ENCODE measurements around the gene PRRC1. TPM values are rescaled to one million over a fixed set of nuclear protein-coding genes. Genes with fewer than 3 reads are reported as not detected.
A peak's percentile ranks its signal among the peaks of the same experiment; 100 is the strongest.
"Not testable (repeated sequence)": the region's sequence is repeated elsewhere in the genome, so short reads cannot be mapped to it uniquely, and the experiment has no call there.

The PRRC1 gene
- total and polyA plus RNA-seq, 2 experiments from 2014 or later: 31.9 to 33.9 TPM

GRCh38 chr5:127521138-127521770 lies 3.8 kb downstream of the PRRC1 start:
- peaks cover 12% of the 10 kb centered on the region for H3K4me1 ChIP-seq (ENCODE audit: low read depth)
- H3K27ac ChIP-seq: no peak overlapping the region
- no peaks in the 10 kb centered on the region for H3K27me3 ChIP-seq
- DNase-seq (ENCODE audit: low read depth in 1 of 2, low spot score in 1 of 2): no peak
- H3K4me3 ChIP-seq: no peak overlapping the region
- TF ChIP-seq CTCF (IDR thresholded peaks at IDR 0.05; ENCODE audit: low read depth, low read length): no peak
- H3K9me3 ChIP-seq (ENCODE audit: low read depth): no peaks in the 10 kb centered on the region
- peaks cover 29% of the 10 kb centered on the region for H3K36me3 ChIP-seq

GRCh38 chr5:127525181-127525580 lies 7.7 kb downstream of the PRRC1 start:
- Histone ChIP-seq H3K27me3 (no peaks in the 10 kb centered on the region), H3K9me3 (ENCODE audit: low read depth) (no peaks in the 10 kb centered on the region), H3K27ac (no peak overlapping the region), H3K4me1 (ENCODE audit: low read depth) (no peaks in the 10 kb centered on the region), H3K36me3 (peaks cover 42% of the 10 kb centered on the region), H3K4me3 (no peak overlapping the region)
- TF ChIP-seq CTCF (IDR thresholded peaks at IDR 0.05; ENCODE audit: low read depth, low read length): no peak
- DNase-seq (ENCODE audit: low read depth in 1 of 2, low spot score in 1 of 2): no peak

- no peak for TF ChIP-seq CTCF (IDR thresholded peaks at IDR 0.05; ENCODE audit: low read depth, low read length)
- Histone ChIP-seq H3K4me1 (ENCODE audit: low read depth) (no peaks in the 10 kb centered on the region), H3K36me3 (peaks cover 61% of the 10 kb centered on the region), H3K27me3 (no peaks in the 10 kb centered on the region), H3K9me3 (ENCODE audit: low read depth) (no peaks in the 10 kb centered on the region), H3K4me3 (no peak overlapping the region), H3K27ac (no peak overlapping the region)
- no peak for DNase-seq (ENCODE audit: low read depth in 1 of 2, low spot score in 1 of 2)
Observed at GRCh38 chr5:127529904-127530682, 12.7 kb downstream of the PRRC1 start.

GRCh38 chr5:127536687-127537086 lies 19.2 kb downstream of the PRRC1 start:
- Histone ChIP-seq H3K27ac (no peak overlapping the region), H3K4me1 (ENCODE audit: low read depth) (no peaks in the 10 kb centered on the region), H3K9me3 (ENCODE audit: low read depth) (peaks cover 2% of the 10 kb centered on the region), H3K36me3 (peaks cover 74% of the 10 kb centered on the region), H3K4me3 (no peak overlapping the region), H3K27me3 (no peaks in the 10 kb centered on the region)
- TF ChIP-seq CTCF (IDR thresholded peaks at IDR 0.05; ENCODE audit: low read depth, low read length): peak; percentile 41
- DNase-seq (ENCODE audit: low read depth in 1 of 2, low spot score in 1 of 2): peak in 1 of 2 donors; percentile 20

GRCh38 chr5:127540553-127540952 lies 23.1 kb downstream of the PRRC1 start:
- peaks cover 45% of the 10 kb centered on the region for H3K36me3 ChIP-seq
- H3K4me3 ChIP-seq; H3K9me3 ChIP-seq (ENCODE audit: low read depth); H3K27ac ChIP-seq; H3K4me1 ChIP-seq (ENCODE audit: low read depth); DNase-seq (ENCODE audit: low read depth in 1 of 2, low spot score in 1 of 2); H3K27me3 ChIP-seq: not testable (repeated sequence)

- not testable (repeated sequence) for H3K36me3 ChIP-seq; DNase-seq (ENCODE audit: low read depth in 1 of 2, low spot score in 1 of 2); H3K9me3 ChIP-seq (ENCODE audit: low read depth); H3K4me1 ChIP-seq (ENCODE audit: low read depth); H3K27me3 ChIP-seq; H3K27ac ChIP-seq; H3K4me3 ChIP-seq
Observed at GRCh38 chr5:127545249-127545648, 27.8 kb downstream of the PRRC1 start.
